Activated CD4-positive, CD25-positive, alpha-beta regulatory T cell treated with anti-CD3 and anti-CD28 coated beads, Interleukin-2, amount 50 U/mL, for 16 hours (primary cell): ENCODE measurements around the gene PRSS56.

Experiments used
- DNase-seq: peaks from one replicate; pipeline ENCODE4 v3.0.0-alpha.2; 2020; ENCODE audit warnings: low read depth, low spot score

Gene PRSS56

DNA sequence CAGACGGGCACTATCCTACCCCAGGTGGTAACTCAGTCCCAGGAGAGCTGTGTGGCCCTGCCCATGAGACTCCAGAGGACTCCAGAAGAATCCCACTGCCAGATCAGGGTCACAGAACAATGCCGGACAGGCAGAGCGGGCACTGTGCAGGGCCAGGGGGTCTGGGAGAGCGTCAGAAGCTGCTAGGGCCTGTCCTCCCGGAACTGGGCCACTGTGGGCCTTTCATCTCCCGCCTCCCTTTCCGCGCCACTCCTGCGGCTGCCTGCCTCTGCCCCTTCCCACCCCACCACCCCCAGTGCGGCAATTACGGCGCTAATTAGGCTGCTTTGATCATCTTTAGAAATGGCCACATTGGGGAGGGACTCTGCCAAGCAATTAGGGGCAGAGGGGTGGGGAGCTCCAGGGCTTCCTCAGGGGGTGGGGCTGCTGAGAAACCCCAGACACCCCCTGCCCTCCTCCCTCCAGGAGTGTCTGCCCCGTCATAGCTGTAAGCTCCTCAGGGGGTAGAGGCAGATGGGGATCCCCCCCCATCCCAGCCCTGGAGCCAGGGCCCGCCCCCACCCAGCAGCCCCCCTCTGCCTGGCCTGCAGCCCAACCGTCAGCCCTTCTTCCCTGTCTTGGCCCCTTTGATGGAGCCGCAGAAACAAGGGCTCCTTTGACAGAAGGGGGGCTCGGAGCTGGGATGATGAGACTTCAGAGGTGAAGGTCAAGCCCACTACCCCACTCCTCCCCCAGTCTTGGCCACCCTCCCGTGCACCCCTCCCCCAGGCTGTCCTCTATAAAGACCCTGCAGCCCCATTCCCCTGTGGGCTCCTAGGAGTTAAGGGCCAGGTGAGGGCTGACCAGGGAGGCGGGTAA, at the start of gene PRSS56:
Gene PRSS56 (plus strand): TSS at position 808 of the 858 bp plus-strand sequence. CDS start 211 bp downstream, outside the sequence.
- no peak for DNase-seq

DNA sequence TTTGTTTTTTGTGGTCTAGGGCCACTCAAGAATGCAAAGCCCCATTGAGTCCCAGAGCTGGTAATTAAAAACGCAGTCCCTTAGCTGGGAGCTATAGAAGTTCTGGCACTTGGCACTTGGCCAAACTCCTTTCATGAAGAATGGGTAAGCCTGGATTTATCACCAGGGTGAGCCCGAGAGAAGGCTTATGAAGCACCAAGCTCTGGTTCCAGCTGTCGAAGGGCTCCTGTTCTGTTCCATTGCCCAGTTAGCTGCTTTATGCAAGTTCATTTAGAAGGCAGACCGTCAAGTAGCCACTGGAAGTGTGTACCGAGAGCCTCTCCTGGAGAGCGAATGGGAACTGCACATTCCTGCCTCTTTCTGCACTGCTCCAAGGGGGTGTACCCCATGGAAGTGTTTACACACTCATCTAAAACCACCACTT, 46.7 kb upstream of the PRSS56 start:
- DNase-seq: no peak

DNA sequence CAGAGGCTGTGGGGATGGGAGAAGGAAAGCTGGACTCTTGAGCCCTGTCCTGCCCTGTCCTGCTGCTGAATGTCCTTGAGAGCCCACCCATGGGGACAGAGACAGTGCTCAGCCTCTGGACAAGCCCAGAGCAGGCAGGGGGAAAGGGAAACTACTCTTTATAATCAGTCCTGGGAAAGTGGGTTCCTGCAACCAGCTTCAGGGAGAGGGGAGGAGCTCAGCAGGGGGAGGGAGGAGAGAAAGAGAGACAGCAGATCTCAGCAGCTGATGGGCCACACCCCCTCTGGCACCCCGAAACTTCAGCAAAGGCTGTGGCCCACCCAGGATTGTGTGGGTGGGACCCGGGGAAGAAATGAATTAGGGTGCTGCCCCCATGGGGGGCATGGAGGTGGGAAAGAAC, 44.1 kb upstream of the PRSS56 start:
- DNase-seq: no peak

DNA sequence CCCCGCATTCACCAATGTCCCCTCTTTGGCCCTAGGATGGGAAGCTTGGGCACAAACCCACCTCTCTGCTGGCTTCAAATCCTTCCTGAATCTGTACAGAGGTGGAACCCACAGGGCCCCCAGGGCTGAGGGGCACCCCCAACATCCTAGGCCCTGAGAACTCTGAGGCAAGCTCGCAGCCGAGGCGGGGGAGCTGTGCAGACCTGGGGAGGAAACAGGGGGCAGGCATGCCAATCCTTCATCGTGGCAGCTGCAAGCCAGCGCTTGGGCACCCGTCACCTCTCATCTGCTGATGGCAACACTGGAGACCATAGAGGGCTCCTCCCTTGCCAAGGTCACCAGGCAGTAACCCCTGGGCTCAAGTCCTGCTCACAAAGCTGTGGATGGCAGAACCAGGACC, 43.4 kb upstream of the PRSS56 start:
- DNase-seq: no peak

DNA sequence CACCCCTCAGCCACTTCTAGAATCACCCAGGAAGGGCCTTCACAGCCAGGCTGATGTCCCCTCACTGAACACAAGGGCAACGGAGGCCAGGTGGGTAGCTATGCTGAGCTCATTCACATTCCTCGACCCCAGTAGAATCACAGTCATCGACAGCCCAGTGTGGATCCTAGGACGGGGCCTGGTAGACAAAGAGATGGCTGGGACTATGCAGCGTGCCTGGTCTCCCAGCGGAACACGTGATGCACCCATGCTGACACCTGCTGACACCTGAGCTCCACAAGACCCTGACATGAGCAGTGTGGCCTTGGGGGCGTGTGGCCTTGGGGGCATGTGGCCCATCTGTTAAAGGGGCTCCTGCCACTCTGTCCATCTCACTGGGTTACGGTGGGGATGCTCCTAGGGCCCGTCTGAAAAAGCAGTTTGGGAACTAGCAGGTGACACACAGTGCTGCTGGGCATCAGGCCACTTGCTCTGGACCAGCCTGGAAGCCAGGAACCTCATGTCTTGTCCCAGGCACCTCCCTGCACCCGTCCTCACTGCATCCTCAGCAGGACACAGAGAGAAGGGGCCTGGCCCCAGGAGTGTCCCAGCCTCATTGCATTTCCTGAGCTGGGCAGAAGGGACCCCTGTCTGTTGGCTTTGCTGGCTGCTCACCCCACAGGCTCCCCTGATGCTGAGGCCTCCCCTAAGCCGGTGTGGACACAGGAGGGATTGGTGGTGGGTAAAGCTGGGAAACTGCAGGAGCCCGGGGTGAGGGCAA, 42.3 kb upstream of the PRSS56 start:
- DNase-seq: no peak

DNA sequence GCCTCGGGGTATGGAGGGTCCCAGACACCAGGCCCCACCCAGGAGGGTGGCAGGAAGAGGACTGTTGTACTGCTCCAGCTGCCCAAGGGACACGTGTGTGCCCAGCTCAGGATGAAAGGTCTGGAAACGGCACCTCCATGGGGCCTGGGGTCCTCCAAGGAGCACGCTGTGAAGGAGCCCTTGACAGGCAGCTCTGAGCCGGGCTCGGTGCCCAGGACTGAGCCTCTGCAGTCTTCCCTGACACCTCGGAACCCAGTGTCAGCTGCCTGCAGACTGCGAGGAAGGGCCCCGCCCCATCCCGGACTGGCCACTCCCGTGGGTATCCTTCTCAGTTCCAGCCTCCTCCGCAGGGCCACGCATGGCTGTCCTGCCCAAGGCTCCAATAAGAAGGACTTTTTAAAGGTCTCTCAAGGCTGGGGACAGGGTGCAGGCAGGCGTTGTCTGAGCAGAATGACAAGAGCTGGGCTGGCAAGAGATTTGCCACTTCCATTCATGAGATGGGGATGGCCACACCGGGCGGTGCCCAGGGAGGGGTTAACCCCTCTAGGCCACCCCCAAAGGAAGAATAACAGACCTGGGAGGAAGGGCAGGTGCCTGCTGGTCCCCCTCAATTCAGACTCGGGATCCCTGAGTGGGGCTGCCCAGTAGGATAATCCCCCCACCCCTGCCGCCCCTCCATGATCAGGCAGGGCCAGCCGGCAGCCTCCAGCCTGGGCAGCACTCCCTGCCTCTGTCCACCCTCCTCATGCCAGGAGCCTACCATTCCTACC, 41.4 kb upstream of the PRSS56 start:
- no peak for DNase-seq

DNA sequence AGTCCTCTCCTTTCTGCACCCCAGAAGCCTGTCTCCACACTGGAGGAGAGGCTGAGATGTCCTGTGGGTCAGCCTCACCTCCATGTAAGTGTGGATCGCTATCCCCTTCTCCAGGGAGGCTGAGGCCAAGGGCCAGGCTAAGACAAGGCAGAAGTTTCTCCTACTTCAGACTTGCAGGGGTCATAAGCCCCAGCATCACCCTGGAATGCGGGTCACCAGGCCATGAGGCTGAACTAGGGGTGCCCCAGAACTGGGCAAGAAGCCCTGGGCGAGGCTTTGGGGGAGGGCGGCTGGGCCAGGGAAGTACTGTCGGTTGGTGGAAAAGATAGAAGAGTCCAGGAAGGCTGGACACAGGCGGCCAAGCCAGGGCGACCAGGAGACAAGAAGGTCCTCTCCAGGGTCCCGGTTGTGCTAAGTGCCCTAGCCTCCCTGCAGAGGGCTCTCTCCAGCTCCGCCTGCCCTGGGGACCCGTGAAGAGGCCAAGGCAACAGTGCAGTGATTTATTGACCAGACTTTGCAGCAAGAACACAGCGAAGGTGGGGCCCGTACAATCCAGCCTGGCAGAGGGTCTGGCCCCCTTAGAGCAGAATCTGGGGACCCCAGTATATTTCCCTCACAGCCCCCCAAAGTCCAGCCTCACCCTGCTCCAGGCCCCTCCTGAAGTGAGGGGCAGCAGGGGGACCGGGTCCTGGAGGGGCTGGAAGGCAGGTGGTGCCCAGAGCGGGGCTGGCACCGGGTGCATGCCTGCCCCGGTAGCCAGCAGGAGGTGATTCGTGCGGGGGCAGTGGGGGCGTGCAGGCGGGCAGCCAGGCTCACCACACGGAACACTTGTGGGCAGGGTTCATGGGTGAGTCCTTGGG, 40.6 kb upstream of the PRSS56 start:
- no peak for DNase-seq

DNA sequence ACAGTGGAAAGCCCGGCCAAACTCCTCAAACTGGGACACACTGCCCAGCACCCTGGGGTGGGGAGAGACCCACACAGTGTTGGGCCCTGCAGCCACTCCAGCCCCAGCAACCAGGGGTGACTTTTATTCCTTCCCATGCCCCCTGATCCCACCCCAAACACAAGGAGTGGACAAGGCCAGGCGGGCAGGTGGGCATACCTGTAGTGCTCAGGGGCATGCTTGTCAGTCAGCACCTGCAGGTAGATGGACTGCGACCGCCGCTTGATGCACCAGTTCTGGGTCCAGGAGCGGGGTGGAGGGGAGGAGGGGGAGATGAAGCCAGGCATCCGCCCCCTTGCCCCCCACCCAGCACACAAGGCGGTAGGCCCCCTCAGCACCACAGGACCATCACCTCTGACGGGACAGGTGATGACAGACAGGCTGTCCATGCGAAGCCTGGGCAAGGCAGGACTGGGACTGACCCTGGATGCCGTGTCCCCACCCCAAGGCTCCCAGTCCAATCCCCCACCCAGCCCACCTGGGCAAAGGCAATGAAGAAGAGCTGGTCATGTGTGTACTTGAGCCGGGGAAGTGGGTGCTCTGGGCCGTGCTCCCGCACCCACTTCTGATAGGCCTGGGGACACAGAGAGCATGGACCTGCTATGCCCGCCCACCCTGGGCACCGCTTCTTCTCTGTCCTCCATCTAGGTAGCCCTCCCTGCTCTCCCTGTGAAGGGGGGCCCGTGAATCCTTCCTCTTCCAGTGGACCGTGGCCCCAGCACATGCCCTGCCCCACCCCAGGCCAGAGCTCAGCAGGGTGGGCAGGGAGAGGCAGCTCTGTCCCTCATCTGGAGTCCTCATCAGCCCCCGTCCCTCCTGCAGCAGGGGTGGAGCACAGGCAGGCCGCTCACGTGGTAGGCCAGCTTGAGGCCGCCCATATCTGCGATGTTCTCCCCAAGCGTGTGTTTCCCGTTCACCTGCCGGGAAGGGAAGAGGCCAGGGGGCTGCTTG, 39.7 kb upstream of the PRSS56 start:
- no peak for DNase-seq

DNA sequence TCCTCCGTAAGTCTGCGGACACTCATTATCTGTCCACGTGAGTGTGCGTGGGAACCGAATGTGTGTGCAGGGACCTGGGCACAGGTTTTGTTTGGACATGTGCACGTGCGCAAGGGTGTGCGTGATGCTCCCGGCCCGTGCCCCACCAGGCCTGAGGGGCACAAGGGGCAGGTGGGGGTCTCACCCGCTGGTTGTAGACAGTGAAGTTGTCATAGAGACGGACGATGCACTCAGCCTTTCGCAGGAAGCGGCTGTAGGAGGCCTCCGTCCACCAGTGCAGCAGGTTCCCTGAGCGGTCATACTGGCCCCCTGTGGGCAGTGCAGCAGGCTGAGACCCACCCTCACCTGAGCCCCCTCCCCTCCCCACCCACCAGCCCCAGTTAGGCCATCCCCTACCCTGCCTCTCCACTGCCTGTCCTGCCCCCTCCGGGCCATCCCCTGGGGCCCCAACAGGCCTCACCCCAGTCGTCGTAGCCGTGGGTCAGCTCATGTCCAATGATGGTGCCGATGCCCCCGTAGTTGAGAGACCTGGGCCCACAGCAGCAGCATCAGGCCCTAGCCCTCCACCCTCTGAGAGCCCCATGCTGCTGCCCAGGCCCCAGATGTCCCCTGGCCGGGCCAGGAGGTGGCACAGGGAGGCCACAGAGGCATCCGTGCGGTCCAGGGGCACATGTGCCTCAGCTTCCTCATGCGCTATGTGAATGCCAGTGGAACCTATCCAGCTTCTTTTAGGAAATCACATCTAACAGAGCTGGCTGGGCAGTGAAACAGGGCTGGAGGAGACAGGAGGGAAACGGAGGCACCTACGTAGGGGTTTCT, 38.7 kb upstream of the PRSS56 start:
- no peak for DNase-seq

DNA sequence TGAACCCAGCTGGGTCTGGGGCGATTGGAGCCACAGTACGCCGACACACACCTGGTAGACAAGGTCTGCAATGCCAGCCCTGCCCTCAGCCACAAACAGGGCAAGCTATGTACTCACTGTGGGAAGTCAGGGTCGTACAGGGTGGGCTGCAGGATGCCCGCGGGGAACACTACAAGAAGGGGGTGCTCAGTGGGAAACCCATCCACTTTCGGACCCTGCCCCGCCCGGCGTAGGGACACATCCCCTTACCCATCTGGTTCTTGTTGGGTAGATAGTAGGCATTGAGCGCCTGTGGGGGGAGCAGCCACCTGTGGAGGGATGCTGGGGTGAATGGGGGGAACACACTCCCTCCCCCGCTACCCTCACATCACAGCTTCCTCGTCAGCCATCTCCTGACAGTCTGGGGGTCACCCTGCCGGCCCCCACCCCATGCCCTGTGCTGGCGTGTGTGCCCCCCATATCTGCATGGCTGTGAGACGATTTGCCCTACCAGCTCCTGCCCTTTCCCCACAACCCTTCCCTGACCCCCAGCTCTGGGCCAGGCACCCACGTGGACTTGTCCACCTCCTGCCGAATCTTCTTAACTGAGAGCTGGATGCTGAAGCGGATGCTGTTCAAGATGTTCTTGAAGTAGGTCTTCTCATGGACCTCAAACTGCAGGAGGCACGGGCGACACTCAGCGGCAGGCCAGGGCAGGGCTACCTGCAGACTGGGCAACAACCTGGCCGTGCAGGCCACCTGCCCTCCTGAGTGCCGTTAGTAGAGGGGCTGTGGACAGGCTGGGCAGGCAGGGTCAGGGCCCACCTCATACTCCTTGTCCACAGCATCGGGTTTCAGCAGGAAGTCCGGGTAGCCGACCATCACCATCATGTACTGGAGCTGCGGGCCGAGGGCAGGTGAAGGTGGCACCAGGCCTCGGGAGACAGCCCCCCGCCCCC, 37.6 kb upstream of the PRSS56 start:
- no peak for DNase-seq

DNA sequence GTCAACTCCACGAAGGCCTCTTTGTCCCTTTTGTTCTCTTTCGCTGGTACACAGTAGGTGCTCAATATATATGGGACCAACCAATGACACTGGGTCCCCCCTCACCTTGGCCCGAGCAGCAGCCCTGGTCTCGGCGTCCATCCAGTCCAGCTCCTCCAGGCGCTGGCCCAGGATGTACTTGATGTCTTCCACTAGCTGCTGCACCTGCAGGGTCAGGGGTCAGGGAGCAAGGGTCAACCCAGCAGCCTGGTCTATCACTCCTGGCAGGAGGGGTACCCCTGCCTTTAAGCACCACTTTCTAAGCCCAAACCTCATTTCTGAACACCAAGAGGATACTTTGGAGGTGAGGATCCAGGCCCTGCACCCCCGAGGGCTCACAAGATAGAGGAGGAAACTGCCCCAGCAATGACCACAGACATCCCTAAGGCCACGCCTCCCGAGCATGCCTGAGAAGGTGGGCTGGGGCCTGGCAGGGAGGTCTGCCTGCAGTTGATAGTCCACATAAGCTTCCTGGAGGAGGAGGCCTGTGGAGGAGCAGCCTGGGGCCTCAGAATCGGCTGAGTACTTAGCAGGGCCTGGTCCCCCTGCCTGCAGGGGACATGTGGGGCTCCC, 36.8 kb upstream of the PRSS56 start:
- no peak for DNase-seq

DNA sequence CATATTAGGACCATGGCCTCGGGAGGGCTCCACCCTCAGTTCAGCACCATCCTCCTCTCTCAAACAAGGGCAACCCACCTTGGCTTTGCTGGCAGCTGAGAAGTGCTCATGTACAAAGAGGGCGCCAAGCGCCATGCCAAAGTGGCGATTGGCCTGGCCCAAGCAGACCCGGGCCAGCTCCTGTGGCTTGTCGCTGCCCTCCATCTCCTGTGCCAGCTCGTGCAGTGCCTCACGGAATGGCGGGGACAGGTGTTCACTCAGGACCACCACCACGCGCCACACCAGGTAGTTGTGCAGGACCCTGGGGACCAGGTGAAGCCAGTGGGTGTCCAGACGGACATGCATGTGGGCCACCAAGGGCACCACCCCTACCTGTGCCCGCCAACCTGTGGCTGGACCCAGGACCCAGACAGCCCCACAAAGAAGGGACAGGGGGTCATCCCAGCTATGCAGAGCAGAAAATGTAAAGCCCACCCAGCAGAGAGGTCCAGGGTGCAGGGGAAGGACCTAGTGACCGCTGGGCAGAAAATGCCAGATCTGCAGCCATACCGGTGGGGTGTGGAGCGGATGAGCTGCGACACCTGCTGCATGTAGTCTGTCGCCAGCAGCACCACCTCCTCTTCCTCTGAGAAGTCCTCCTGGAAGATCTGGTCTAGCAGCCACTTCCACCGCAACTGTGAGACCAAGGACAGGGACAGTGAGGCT, 36.1 kb upstream of the PRSS56 start:
- DNase-seq: no peak

DNA sequence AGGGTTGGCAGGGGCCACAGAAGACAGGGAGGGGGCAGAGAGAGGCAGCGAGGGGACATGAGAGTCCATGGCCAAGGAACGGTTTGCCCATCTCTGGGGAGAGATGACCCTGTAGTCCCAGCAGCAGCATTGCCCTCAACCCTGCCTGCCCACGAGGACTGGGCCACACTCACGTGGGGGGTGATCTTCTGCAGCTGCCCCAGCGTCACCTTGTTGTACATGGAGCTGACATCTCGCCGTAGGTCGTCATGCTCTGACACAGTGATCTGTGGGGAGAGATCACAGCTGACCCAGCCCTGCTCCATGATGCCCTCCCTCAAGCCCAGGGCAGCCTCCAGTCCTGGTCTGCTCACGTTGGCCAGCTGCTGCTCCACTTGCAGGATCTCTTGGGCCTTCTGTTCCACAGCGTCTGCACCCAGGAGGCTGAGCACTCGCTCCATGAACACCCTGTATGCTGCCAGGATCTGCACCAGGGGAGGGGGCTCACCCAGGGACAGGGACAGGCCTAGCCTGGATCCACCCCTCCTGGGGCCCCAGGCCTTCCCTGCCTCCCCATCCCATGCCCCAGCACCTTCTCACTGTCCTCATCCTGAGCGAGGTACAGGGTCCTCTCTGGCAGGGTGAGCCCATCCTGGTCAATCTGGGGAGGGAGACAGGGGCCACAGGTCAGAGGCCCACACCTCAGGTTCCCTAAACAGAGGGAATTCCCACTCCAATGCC, 35.4 kb upstream of the PRSS56 start:
- DNase-seq: no peak

DNA sequence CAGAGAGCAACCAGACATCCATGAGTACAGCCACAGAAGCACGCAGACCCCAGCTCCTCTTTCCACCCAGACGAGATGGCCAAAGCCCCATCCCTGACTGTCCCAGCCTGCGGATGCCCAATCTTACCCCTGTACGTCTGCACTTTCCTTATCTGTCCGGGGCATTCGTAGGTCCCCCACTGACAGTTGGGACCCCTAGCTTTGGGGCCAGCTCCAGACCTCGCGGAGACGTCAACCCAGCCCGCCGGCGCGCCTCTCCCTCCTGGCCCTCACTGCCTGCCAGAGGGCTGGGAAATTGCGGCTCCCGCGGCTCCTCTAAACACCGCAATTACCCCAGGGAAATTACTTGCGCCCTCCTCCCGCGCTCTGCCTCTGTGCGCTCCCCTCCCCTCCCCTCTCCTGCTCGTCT, 34.8 kb upstream of the PRSS56 start:
- no peak for DNase-seq

DNA sequence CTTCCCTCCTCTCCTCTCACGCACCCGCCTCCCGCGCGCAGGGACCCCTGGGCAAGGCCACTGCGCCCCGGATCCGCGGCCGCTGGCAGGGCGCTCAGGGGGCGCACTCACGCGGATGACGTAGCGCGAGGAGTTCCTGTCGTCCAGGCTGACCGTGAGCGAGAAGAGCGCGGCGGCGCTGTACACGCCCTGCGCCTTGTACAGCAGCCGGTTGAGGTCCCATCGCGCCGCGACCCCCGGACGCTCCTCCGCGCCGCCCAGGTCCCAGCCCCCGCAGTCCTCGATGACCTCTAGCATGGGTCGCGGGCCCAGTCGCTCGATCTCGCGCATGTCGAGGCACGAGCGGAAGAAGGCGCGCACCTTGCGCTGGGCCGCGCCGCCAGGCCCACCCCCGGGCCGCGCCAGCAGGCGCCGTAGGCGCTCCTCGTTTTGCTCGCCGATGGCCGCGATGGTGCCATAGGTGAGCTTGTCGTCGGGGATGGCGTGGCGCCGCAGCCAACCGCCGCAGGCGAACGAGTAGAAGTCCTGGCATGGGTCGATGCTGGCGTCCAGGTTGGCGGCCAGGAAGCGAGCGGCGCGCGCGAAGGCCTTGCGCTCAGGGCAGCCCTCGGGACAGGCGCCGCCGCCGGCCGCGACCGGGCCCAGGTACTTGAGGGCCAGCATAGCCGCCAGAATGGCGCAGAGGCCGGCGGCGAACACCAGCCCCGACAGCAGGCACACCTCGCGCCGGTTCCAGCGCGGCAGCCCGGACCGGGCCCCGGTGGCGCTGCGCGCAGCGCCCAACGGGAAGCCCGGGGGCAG, 34.2 kb upstream of the PRSS56 start:
- DNase-seq: no peak
